Mucosa of descending colon (tissue), 3 donors: Measurements from ENCODE around the gene SORBS1. TPM values are rescaled to one million over a fixed set of nuclear protein-coding genes. Genes with fewer than 3 reads are reported as not detected.

ENCODE experiments used
- ATAC-seq: fragments of 200-7000 bp; cut with Tn5 transposase; one replicate; pipeline ENCODE4 v1.9.1; 2020; ENCODE audit warnings: mild to moderate bottlenecking, moderate library complexity
- DNase-seq, 3 donors: peaks; one replicate each; pipeline ENCODE4 v3.0.0-alpha.2; 2020
- H3K36me3 ChIP-seq: fragments of 200-600 bp; one replicate; pipeline ENCODE4 v1.8.0; 2021; ENCODE audit warnings: low read depth, mild to moderate bottlenecking
- H3K4me1 ChIP-seq: fragments of 200-600 bp; one replicate; pipeline ENCODE4 v1.8.0; 2021; ENCODE audit warnings: low read depth, mild to moderate bottlenecking
- H3K4me3 ChIP-seq: fragments of 200-600 bp; one replicate; pipeline ENCODE4 v1.8.0; 2021; ENCODE audit warnings: mild to moderate bottlenecking
- H3K9me3 ChIP-seq: fragments of 200-600 bp; one replicate; pipeline ENCODE4 v1.8.0; 2021; ENCODE audit warnings: mild to moderate bottlenecking
- intact Hi-C, 2 donors: fragments of 100-400 bp; cut with DNase I in 1 of 2; cut with micrococcal nuclease in 1 of 2; formaldehyde crosslinking; loops; one replicate each; pipeline versions ENCODE4 v1.11.0 to v1.11.1; 2022; cut with DNase I, micrococcal nuclease
- total RNA-seq, 3 donors: library from RNA; stranded (reverse); fragmentation: NEBNext Ultra II Directional in 2 of 3; extraction: Animal tissue kit (Norgen Biotek cat#: 25700) in 2 of 3; gene quantifications; one replicate each; pipeline versions ENCODE4 v1.2.1 to v1.2.4, GENCODE V29; 2021 to 2023
- TF ChIP-seq, protein P1 (sequence below): fragments of 200-600 bp; IDR thresholded peaks from one replicate; pipeline ENCODE4 v1.8.0; 2022; ENCODE audit warnings: antibody characterized with exemption, mild to moderate bottlenecking
- donor health status: DM: no; HTN: no; CAD: no; lungs with moderate emphysema.
- donor health status: DM: no; HTN: no; CAD: no.
- donor health status: DM: no; HTN: yes; CAD: no.

The SORBS1 gene
- total RNA-seq, 3 donors from 2014 or later, result 48.9 to 699 (median 99.3) TPM

DNA sequence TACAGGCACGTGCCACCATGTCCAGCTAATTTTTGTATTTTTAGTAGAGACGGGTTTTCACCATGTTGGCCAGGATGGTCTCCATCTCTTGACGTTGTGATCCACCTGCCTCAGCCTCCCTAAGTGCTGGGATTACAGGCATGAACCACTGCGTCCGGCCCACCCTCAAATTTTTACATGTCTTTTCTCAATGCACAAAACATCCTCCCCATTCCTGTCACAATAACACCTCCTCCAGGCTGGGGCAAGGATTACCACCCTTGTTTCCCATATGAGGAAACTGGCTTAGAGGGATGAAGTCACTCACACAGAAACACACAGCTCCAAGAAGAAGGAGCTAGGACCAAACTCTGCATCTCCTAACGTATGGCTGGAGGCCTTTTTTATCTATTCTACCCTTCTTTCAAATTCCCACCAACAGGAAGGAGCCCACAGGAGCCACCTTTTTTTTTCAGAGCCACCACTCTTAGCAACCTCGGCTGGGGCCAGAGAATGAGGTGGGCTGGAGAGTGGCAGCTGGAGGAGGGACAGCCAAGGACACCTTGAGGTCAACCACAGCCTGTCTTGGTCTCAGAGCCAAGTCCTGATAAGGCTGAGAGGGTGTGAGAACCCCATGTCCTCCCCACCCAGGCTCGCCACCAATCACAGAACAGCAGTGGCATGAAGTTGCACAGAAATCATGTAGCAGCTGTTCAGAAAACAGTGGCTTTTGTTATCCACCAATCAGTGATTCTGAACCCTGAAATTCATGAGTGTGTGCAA is 157.3 kb downstream of the SORBS1 start:
- TF ChIP-seq, protein P1, sequence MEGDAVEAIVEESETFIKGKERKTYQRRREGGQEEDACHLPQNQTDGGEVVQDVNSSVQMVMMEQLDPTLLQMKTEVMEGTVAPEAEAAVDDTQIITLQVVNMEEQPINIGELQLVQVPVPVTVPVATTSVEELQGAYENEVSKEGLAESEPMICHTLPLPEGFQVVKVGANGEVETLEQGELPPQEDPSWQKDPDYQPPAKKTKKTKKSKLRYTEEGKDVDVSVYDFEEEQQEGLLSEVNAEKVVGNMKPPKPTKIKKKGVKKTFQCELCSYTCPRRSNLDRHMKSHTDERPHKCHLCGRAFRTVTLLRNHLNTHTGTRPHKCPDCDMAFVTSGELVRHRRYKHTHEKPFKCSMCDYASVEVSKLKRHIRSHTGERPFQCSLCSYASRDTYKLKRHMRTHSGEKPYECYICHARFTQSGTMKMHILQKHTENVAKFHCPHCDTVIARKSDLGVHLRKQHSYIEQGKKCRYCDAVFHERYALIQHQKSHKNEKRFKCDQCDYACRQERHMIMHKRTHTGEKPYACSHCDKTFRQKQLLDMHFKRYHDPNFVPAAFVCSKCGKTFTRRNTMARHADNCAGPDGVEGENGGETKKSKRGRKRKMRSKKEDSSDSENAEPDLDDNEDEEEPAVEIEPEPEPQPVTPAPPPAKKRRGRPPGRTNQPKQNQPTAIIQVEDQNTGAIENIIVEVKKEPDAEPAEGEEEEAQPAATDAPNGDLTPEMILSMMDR, result no peak
- ATAC-seq (no peak), DNase-seq (no peak)
- Histone ChIP-seq H3K4me1 (peaks cover 15% of the 10 kb centered on the region), H3K36me3 (no peaks in the 10 kb centered on the region), H3K4me3 (no peak overlapping the region), H3K9me3 (no peaks in the 10 kb centered on the region)
- intact Hi-C loops, result no loop called here

DNA sequence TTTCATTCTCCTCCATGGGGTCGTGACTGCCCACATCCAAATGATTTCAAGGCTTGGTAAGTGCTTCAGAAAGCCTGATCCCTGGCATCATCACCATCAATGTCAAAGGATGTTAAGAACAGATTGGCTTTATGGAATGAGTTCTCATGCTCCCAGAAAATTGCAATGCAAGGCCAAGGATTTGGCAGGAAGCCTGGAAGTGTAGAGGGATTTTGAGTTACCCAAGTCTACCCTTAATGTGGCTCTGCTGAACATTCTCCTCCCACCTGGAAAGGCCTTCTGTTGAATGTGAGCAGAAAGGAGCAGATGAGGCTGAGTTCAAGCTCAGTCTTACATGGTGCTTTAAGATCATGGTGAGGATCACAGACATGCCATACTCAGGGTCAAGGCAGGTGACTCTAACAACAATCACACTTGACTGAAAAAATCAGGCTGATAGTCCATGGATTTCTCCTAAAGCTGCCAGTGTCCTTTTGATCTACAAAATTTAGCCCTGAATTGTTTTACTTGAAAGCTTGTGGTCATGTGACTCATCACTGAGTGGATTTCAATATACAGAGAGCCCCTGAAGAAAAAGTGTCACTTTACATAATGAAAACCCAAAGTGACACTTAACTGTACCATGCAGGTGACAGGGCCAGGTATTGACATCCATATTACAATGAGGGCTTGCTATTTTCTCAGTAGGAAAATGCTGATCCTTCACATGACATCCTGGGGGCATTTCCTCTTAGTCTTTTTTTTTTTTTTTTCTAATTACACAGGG is 159.3 kb downstream of the SORBS1 start:
- peaks cover 11% of the 10 kb centered on the region for H3K4me1 ChIP-seq
- intact Hi-C loops, result no loop called here

DNA sequence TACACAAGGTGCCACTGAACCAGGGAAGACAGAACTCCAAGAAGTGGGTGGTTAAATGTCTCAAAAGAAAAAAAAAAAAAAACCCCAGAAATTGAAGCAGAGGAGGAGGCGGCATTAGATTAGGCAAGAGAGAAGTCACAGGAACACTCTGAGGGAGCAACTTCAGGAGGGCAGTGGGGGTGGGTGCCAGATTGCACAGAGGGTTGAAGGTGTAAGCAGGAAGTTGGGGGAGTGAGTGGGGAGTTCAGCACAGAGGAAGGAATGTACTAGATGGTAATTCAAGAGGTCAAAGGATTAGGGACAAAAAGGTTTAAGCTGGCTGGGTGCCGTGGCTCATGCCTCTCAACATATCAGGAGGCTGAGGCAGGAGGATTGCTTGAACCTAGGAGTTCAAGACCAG is 160.4 kb downstream of the SORBS1 start:
- peaks cover 7% of the 10 kb centered on the region for H3K4me1 ChIP-seq
- TF ChIP-seq, protein P1, result no peak
- no peaks in the 10 kb centered on the region for H3K36me3 ChIP-seq
- DNase-seq, result no peak
- H3K4me3 ChIP-seq, result no peak overlapping the region
- intact Hi-C loops, result no loop called here
- H3K9me3 ChIP-seq, result no peaks in the 10 kb centered on the region
- no peak for ATAC-seq

More for the DNA sequence above, 159.3 kb downstream of the SORBS1 start:
- ATAC-seq, result no peak
- no peaks in the 10 kb centered on the region for H3K36me3 ChIP-seq
- TF ChIP-seq, protein P1, result no peak
- DNase-seq, result no peak
- H3K9me3 ChIP-seq, result no peaks in the 10 kb centered on the region
- H3K4me3 ChIP-seq, result no peak overlapping the region

DNA sequence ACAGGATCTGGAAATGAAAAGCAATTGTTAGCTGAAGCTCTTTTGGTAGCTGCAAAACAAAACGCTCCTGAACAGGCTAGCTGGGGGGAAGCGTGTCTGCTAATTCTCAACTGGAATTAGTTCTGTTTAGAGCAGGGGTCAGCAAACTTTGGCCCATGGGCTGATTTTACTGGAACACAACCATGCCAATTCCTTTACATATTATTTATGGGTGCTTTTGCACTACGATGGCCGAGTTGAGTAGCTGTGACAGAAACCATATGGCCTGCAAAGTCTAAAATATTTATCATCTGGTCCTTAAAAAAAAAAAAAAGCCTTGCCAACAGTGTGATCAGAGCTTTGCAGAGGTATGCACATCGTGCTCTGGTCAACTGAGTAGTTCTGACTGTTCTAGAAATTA is 162.0 kb downstream of the SORBS1 start:
- ATAC-seq (no peak), DNase-seq (no peak)
- peaks cover under 1% of the 10 kb centered on the region for H3K4me1 ChIP-seq
- H3K4me3 ChIP-seq, result no peak overlapping the region
- intact Hi-C loops, result no loop called here
- no peaks in the 10 kb centered on the region for H3K9me3 ChIP-seq
- TF ChIP-seq, protein P1, result no peak
- H3K36me3 ChIP-seq, result no peaks in the 10 kb centered on the region

DNA sequence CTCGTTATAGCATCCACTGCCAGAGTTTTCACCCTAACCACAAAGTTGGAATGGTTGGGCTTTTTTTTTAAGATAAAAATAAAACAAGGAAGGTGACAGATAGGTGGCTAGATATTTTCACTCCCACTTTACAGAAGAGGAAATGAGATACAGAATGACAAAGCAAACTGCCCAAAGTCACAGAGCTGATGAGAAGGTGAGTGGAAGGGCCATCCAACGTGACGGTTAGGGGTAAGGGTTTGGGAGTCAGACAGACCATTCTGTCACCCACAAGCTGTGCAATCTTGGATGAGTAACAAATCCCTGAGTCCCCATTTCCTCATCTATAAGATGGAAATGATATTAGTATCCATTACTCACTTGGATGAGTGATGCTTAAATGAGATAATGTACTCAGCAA is 163.4 kb downstream of the SORBS1 start:
- Histone ChIP-seq H3K4me3 (no peak overlapping the region), H3K36me3 (no peaks in the 10 kb centered on the region), H3K4me1 (no peaks in the 10 kb centered on the region), H3K9me3 (no peaks in the 10 kb centered on the region)
- TF ChIP-seq, protein P1, result no peak
- no peak for ATAC-seq
- intact Hi-C loops, result no loop called here
- no peak for DNase-seq
